NCI-H345 treated with DMSO at 0.1 percent for 48 hours (cell line): Measurements from ENCODE around the gene NDRG3.
"Not testable (repeated sequence)": the region's sequence is repeated elsewhere in the genome, so short reads cannot be mapped to it uniquely, and the experiment has no call there.

ENCODE experiments used
- DNase-seq: peaks from one replicate; lab custom pipeline; 2025; ENCODE audit not compliant: unreplicated experiment; lab: John Stamatoyannopoulos, UW

Gene NDRG3

DNA sequence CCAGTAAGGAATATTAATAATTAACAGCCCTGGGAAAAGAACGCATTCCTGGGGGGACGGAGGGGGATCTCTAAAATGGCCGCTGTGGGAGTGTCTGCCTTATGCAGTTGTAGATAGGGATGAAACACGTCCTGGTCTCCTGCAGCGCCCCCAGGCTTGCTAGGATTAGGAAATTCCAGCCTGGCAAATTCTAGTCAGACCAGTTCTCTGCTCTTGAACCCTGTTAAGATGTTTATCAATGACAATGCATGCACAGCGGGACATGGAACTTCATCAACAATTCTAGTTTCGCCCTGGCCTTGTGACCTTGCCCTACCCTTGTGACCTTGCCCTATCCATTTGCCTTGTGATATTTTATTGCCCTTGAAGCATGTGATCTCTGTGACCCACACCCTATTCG, 50.4 kb downstream of the NDRG3 start:
- DNase-seq = not testable (repeated sequence)

- no peak for DNase-seq
Measured at GRCh38 chr20:36688630-36689029, 57.3 kb downstream of the NDRG3 start.

GRCh38 chr20:36687850-36688249, 58.0 kb downstream of the NDRG3 start:
- no peak for DNase-seq

GRCh38 chr20:36686944-36687343, 58.9 kb downstream of the NDRG3 start:
- DNase-seq = no peak

DNA sequence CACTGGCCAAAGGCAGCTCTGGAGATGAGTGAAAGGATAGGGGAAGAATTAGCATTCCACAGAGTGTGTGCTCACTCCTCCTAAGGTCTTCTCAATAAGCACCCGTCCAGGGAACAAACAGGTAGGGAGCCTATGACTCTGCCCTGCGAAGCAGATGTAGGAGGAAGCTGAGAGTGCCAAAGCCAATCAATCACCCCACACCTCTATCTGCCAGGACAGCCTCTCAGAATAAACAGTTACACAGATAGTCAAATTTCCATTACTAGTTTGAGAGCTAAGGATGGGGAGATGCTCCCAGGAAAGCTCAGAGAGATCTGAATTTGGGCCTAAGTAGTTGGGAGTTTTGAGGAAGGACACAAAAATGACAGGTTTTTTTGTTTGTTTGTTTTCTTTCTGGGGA, 59.4 kb downstream of the NDRG3 start:
- no peak for DNase-seq

- no peak for DNase-seq
Measured at GRCh38 chr20:36684747-36685146, 61.1 kb downstream of the NDRG3 start.

- no peak for DNase-seq
Measured at GRCh38 chr20:36682311-36682710, 63.6 kb downstream of the NDRG3 start.

DNA sequence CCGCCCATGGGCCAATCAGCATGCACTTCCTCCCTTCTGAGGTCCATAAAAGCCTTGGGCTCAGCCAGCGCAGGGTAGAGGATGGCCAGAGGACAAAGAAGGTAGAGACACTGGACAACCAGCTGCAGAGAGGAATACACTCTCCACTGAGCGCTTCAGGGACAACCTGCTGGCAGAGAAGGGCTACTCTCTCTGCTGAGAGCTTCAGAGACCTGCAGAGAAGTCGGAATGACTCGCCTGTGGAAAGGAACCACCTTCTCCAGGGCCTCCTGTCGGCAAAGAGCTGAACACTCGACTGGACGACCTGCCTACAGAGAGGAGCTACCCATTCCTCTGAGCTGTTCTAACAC, 68.5 kb downstream of the NDRG3 start:
- no peak for DNase-seq

- no peak for DNase-seq
Measured at GRCh38 chr20:36676701-36677421, 69.0 kb downstream of the NDRG3 start.

DNA sequence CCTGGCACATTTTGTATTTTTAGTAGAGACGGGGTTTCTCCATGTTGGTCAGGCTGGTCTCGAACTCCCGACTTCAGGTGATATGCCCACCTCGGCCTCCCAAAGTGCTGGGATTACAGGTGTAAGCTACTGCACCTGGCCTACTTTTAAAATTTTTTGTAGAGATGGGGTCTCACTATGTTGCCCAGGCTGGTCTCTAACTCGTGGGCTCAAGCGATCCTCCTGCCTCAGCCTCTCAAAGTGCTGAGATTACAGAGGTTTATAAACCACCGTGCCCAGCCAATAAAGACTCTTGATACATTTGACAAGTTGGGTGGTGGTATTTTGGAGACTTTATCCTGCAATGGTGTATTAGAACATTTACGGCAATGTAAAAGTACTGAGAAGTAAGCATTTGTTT, 70.3 kb downstream of the NDRG3 start:
- DNase-seq = not testable (repeated sequence)

- DNase-seq = no peak
Measured at GRCh38 chr20:36672991-36673390, 72.9 kb downstream of the NDRG3 start.

GRCh38 chr20:36670665-36671357, 75.1 kb downstream of the NDRG3 start:
- DNase-seq = no peak

DNA sequence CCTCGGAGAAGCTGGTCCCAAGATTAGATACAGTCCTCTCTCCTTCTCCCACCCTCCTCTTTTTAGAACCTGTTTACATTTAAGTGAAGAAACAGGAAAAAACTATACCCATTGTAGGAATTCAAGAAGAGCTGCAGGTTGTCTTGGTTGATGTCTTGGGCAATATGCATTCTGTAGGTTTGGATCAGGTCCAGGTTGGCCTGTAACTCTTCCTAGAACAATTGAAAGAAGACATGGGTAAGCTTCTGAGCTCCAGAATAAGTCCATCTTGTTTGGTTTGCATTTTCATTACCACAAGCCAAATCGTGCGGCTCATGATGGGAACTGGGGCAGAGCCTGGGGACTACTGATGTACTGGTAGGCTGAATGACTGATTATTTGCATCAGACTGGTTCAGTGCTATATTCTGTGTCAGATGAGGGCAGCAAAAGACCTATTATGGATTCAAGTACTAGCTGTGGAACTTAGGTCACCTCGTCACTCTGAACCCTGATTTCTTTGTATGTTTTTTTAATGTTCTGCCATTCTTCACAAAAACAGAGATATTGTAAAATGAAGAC, 79.6 kb downstream of the NDRG3 start:
- DNase-seq = no peak

GRCh38 chr20:36663031-36663430, 82.9 kb downstream of the NDRG3 start:
- no peak for DNase-seq

DNA sequence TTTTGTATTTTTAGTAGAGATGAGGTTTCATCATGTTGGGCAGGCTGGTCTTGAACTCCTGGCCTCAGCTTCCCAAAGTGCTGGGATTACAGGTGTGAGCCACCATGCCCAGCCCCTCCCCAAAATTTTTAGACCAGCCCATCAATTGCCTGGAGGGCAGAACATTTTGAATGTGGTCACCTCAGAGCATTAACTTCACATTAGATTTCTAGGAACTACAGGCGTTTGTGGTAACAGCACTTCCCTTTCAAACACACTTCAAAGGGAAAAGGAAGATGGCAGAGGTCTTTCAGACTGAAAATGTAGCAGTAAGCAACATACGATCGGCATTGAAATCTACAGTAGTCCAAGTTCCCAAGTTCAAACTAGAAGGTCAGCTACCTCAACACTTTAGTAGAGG, 87.6 kb downstream of the NDRG3 start:
- no peak for DNase-seq

DNA sequence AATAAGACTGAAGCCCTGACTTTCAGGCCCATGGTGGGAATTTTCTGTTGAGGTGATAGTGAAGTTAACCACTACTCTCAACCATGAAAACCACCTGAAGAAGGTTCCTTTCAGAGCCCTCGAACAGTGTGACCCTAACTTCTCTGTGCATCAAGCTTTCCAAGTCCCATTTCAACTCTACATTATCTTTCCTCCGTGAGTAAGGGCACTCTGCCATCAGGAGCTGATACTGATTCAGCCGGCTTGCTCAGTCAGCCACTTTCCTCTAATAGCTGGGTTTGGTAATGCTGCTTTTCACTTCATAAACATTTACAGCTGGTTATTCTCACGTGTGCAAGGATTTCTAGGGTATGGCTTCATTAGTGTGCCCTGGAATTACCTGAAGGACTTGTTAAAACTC, 89.2 kb downstream of the NDRG3 start:
- no peak for DNase-seq

DNA sequence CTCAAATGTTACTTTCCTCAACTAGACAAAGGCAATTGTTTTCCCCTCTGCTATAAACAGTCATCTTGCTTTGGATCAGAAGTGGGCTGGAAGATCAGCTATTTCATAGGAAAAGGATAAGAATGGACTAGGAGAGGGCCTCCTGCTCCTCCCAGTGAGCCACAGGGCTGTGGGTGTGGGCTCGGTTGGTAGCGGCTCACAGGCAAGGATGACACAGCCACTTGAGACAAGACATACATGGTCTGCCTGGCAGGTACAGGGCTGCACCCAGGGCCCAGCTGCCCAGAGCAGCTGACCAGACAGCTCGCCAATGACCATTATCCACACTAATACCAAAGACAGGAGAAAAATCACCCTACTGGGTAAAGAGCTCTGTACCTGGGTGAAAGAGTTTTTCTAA, 90.9 kb downstream of the NDRG3 start:
- no peak for DNase-seq

DNA sequence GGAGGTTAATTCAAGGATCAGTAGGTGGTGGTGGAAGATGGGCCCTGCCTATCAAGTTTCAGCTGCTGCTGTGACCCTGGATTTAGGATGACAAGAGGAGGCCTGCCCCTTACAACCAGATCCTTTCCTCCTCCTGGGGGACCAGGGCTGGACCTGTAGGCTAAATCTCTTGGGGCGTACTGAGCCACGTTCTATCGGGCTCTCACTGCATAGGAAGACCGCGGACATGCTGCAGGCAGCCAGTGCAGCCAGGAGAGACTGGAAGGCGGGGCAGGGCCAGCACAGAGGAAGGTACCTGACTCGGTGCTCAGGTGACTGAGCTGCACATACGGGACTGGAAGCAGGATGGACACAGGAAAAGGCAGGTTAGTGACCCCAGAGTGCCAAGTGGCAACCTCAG, 91.4 kb downstream of the NDRG3 start:
- DNase-seq = no peak

DNA sequence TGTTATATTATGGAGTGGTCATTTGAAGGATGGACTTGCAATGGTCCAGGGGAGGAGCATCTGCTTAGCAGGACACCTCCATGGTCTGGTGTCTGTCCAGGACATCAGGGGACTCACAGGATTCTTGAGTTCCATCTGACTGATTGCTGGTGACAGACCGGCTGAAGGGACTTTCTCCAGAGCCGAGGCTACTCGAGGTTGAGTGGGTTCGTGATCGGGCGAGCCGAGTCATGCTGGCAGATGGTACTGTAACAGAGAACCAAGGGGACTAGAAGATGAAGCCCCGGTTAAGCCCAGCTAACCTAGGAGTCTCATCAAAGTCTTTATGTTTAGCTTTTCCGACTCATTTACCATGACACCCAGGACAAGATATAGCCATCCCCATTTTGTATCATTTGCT, 92.4 kb downstream of the NDRG3 start:
- DNase-seq = no peak

- no peak for DNase-seq
Measured at GRCh38 chr20:36647196-36648121, 98.4 kb downstream of the NDRG3 start.

- no peak for DNase-seq
Measured at GRCh38 chr20:36646678-36647077, 99.2 kb downstream of the NDRG3 start.

GRCh38 chr20:36645998-36646397, 99.9 kb downstream of the NDRG3 start, which contains the start of gene SLA2:
Gene SLA2 (minus strand): TSS chr20:36646196. CDS start chr20:36641335, 4,861 bp downstream.
- DNase-seq = no peak
